AG04450 (cell line): ENCODE results near the gene ZC3H10. TPM values are rescaled to one million over a fixed set of nuclear protein-coding genes. Genes with fewer than 3 reads are reported as not detected.

ENCODE experiments used
- CTCF ChIA-PET: fragments of 300-600, 350-600 bp; formaldehyde crosslinking; extraction: SDS; loops from one replicate; lab custom pipeline; 2022; ENCODE audit warnings: antibody characterized with exemption, inconsistent platforms; lab: Charles Lee
- POLR2A ChIA-PET: fragments of 350-600 bp; formaldehyde crosslinking; extraction: SDS; loops from one replicate; lab custom pipeline; 2021; ENCODE audit warnings: antibody characterized with exemption, inconsistent platforms; lab: Yijun Ruan, JAX
- DNase-seq: peaks from one replicate; pipeline ENCODE4 v3.0.0-alpha.2; 2011; ENCODE audit warnings: low read depth, low spot score
- H3K27ac ChIP-seq: one replicate; pipeline ENCODE4 v1.5.1; 2012; ENCODE audit warnings: low read depth, low read length, control low read depth
- H3K27me3 ChIP-seq: one replicate; pipeline ENCODE4 v1.6.0; 2012; ENCODE audit warnings: low read length; ENCODE audit not compliant: control insufficient read depth, insufficient read depth
- H3K4me3 ChIP-seq: 2 replicates; pipeline ENCODE4 v1.5.1; 2011; ENCODE audit warnings: mild to moderate bottlenecking, low read depth, low read length, control low read depth
- H3K9me3 ChIP-seq: 2 replicates; pipeline ENCODE4 v1.5.1; 2012; ENCODE audit warnings: low read length; ENCODE audit not compliant: control insufficient read depth, insufficient read depth
- CTCF ChIP-seq: IDR thresholded peaks from 2 replicates; pipeline ENCODE4 v1.5.1; 2011; ENCODE audit warnings: low read depth, low read length, control low read depth, inconsistent platforms
- polyA plus RNA-seq: library from polyadenylated mRNA; depleted of rRNA; stranded (reverse); fragments of >200 nt; gene quantifications from 2 replicates; pipeline ENCODE4 v1.2.3, GENCODE V29; 2011

ZC3H10 gene
- polyA plus RNA-seq, 1 experiment: 1.5 TPM

- Histone ChIP-seq H3K9me3 (no peaks in the 10 kb centered on the region; the same call in 1 of the 2 replicates), H3K4me3 (no peak overlapping the region), H3K27ac (no peak overlapping the region), H3K27me3 (no peaks in the 10 kb centered on the region)
- TF ChIP-seq CTCF: no peak
- DNase-seq: no peak
- CTCF ChIA-PET: interaction anchor here (1.7 to 5.3 kb wide), 2 partner anchors 65 to 128 kb away, joined by 6 to 51 read pairs; partner anchors contain the start of gene SMARCC2
- POLR2A ChIA-PET: interaction anchor here (1.4 kb wide), 1 partner anchor 66 kb away, joined by 5 read pairs; the partner anchor contains the start of gene SMARCC2
Observed at GRCh38 chr12:56124133-56124532, 6.1 kb downstream of the ZC3H10 start.

DNA sequence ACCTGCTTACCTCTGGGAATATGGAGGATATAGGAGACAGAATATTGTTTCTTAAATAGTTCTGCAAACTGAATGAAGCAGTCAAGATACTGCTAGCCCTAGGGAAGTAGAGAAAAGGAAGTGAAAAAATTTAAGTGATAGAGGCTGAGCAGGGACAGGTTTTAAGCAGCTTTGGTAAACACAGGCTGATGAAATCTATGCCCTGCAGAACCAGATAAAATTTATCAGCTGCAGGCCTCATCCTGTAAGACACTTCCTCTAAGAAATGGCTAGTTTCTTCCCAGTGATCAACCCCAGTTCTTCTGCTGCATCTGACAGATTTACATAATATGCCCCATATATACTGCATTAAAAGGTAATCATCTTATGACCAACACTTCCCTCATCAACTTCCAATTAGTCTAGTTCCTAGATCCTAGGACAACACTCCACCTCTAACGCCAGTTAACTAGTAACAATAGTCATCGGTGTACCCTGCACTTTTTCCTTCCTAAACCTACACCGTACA, 8.7 kb downstream of the ZC3H10 start:
- Histone ChIP-seq H3K27ac (no peak overlapping the region), H3K4me3 (no peak overlapping the region), H3K27me3 (no peaks in the 10 kb centered on the region), H3K9me3 (no peaks in the 10 kb centered on the region; the same call in 1 of the 2 replicates)
- TF ChIP-seq CTCF: no peak
- DNase-seq: no peak
- CTCF ChIA-PET: interaction anchor here (0.6 to 5.3 kb wide), 5 partner anchors 10 to 282 kb away, joined by 3 to 51 read pairs (median 4); partner anchors contain the start of gene SMARCC2
- POLR2A ChIA-PET: interaction anchor here (1.0 to 3.6 kb wide), 5 partner anchors 9 to 95 kb away, joined by 3 to 40 read pairs (median 5); partner anchors contain the start of genes MYL6, RNF41, RPL41 and SMARCC2

GRCh38 chr12:56127485-56127887, 9.4 kb downstream of the ZC3H10 start:
- no peak for DNase-seq
- peak overlapping the region; percentile 23 for H3K27ac ChIP-seq
- POLR2A ChIA-PET: interaction anchor here (0.6 to 3.6 kb wide), 13 partner anchors 9 to 94 kb away, joined by 3 to 40 read pairs (median 7); partner anchors contain the start of genes MYL6, PA2G4, RNF41 and RPL41
- CTCF ChIA-PET: interaction anchor here (0.7 to 5.3 kb wide), 6 partner anchors 8 to 131 kb away, joined by 3 to 51 read pairs (median 6); partner anchors contain the start of genes ANKRD52 and SMARCC2
- peak overlapping the region; percentile 53 for H3K4me3 ChIP-seq
- H3K27me3 ChIP-seq: no peaks in the 10 kb centered on the region
- H3K9me3 ChIP-seq: no peaks in the 10 kb centered on the region; the same call in 1 of the 2 replicates
- TF ChIP-seq CTCF: no peak

DNA sequence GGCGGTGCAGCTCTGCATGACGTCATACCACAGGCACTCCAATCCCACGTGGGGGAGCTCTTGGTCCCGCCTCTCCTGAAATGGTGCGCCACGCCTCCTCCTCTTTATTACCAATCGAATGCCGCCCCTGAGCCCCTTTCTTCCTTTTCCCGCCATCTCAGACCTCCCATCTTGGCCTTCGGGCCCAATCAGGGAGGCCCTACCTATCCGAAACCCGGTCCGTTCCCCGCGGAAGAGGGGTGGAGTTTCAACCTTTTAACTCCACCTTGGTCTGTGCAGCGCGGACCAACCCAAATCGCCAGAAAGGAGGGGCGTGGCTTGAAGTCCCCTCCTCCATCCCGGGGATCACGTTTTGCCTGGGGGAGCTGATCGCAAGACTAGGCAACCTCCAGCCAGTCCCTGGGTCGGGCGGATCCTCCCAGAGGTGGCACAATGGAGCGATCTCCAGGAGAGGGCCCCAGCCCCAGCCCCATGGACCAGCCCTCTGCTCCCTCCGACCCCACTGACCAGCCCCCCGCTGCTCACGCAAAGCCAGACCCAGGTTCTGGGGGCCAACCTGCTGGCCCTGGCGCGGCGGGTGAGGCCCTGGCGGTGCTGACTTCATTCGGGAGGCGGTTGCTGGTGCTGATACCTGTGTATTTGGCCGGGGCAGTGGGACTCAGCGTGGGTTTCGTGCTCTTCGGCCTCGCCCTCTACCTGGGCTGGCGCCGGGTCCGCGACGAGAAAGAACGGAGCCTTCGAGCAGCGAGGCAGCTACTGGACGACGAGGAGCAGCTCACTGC, 10.0 kb downstream of the ZC3H10 start, which contains the start of gene ESYT1:
TSS of gene ESYT1 (plus strand) at position 380 of the 782 bp plus-strand sequence. CDS start at position 433, 53 bp downstream.
- TF ChIP-seq CTCF: no peak
- Histone ChIP-seq H3K27me3 (no peaks in the 10 kb centered on the region), H3K9me3 (no peaks in the 10 kb centered on the region; the same call in 1 of the 2 replicates), H3K27ac (peak within 1 kb of the TSS; percentile 78), H3K4me3 (peak within 1 kb of the TSS; percentile 90)
- CTCF ChIA-PET: interaction anchor here (0.7 to 5.3 kb wide), 6 partner anchors 8 to 130 kb away, joined by 3 to 51 read pairs (median 6); partner anchors contain the start of genes ANKRD52 and SMARCC2
- peak; percentile 99 for DNase-seq
- POLR2A ChIA-PET: interaction anchor here (0.6 to 3.6 kb wide), 14 partner anchors 10 to 94 kb away, joined by 3 to 40 read pairs (median 6); partner anchors contain the start of genes MYL6, MYL6B, PA2G4 and RNF41
